HTERT RPE-1 (cell line): Measurements from ENCODE around the gene IGSF3.
"Not testable (repeated sequence)": the region's sequence is repeated elsewhere in the genome, so short reads cannot be mapped to it uniquely, and the experiment has no call there.

Source experiments
- in situ Hi-C: fragments of 300-500 bp; cut with MboI; formaldehyde crosslinking; loops from 4 replicates; pipeline ENCODE4 v1.14.3; 2020; ENCODE audit warnings: low sequenced_read_pairs

Gene IGSF3

DNA sequence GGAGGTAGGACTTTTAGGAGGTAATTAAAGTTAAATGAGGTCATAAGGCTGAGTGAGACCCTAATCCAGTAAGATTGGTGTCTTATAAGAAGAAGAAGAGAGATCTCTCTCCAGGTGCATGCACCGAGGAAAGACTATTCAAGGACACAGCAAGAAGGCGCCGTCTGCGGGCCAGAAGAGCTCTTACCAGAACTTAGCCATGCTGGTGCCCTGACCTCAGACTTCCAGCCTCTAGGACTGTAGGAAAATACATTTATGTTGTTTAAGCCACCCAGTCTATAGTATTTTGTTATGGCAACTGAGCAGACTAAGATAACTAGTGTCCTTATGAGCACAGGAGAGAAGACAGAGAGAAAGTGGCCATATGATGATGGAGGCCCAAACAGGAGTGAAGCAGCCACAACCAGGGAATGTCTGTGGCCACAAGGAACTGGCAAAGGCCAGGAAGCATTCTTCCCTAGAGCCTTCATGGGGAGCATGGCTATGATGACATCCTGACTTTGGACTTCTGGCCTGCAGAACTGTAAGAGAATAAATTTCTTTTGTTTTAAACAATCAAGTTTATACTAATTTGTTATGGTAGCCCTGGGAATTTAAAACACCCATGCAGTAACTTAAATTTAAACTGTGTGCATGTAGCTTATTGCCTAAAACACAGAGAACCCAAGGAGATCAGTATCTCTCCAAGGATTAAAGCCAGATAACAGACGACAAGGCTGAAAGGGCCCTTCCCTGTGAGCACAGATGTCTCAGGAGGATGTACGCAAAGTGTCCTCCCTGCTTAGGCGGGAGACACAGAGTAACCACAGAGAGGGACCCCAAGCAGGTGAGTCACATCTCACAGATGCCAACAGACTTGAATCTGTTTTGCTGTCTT is 86.8 kb downstream of the IGSF3 start:
- in situ Hi-C loops: no loop called here

DNA sequence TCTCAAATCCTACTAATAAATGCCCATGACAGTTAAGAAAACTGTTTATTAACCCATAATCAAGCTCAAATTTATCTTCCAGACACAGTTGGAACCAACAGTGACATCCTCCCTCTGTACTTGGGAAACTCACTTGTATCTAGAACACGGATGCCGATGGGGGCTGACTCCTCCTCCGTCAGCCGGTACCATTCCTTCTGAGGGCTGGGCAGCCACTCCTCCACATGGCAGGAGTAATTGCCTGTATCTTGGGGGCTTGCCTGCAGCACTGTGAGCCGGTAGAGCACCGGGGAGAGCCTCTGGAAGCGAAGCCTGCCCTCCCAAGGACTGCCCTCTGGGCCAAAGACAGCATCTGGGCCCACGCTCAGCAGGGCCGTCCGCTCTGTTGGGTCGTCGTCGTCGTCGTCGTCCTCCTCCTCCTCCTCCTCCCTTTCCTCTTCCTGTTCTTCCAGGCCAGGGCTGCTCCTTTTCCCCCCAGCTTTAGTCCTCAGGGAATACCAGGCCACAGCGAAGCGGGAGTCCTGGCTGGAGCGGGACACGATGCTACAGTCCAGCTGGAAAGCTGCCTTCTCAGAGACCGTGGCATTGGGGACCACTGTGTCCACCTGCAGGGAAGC is 88.2 kb downstream of the IGSF3 start:
- in situ Hi-C loops: no loop called here

DNA sequence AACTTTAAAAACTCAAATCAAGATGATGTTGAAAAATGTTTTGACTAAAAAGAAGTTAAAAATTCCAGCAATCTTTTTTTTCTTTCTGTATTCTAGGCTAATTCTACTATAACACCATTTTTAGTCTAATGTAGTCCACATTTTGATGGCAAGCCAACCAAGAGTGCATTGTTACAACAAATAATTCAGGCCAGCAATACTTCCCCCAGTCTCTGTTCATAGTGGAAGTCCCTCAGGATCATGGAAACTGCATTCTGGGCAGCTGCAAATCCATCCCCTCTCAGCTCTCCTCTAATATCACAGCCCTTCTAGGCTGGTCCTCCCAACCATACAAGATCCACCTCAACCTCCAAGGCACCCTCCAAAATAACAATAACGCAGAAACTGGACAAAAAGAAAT is 89.0 kb downstream of the IGSF3 start:
- in situ Hi-C loops: no loop called here

DNA sequence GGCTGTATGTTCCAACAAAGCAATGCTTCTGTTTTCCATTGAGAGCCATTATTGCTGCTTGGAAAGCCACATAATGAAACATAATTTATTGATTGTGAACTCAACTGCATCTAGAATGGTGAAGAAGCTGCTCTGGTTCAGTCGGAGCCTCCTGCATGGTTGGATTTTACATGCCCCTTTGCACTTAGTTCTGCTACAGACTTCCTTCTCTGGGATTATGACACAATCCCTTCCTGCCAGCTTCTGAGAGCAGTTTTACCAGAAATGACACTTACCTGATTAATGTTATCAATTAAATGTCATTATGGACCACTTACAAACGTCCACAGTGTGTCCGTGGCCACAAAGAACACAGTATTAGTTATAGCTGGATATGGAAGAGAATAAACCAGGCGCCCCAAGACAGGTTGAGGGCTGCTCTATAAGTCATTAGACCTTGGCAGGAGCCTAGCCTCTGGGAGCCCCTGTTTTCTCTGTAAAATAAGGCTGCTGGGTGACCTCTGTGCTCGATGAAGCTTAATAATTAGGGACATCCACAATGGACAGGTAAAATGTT is 89.7 kb downstream of the IGSF3 start:
- in situ Hi-C loops: no loop called here

DNA sequence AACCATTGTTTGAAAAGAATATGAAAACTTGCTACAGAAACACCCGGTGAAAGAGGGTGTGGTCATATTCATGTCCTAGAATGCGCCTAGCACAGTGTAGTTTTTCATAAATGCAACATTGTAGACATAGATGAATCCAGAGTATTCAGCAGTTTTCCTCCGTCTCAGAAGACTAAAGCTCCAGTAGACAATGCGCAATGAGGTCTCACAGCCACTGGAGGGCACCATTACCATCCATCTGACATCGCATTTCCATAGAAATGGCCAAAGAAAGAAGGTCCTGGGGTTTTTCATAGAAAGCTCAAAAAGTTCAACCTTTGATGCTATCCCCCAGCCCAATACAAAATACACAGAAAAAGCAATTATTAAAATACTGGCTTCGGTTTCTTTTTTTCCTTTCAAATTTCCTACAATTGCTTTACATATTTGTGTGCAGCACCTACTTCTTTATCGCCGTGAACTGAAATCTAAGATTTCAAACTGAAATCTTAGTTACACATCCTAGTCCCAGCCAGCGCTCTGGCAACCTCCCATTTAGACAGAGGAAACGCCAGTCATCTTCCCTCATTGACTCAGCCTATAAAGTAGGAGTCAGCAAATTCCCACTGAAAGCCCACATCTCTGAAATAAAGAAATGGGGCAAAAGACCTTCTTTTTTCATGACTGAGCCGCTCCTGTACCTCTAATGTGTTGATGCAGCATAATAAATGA is 92.8 kb downstream of the IGSF3 start:
- in situ Hi-C loops: no loop called here

DNA sequence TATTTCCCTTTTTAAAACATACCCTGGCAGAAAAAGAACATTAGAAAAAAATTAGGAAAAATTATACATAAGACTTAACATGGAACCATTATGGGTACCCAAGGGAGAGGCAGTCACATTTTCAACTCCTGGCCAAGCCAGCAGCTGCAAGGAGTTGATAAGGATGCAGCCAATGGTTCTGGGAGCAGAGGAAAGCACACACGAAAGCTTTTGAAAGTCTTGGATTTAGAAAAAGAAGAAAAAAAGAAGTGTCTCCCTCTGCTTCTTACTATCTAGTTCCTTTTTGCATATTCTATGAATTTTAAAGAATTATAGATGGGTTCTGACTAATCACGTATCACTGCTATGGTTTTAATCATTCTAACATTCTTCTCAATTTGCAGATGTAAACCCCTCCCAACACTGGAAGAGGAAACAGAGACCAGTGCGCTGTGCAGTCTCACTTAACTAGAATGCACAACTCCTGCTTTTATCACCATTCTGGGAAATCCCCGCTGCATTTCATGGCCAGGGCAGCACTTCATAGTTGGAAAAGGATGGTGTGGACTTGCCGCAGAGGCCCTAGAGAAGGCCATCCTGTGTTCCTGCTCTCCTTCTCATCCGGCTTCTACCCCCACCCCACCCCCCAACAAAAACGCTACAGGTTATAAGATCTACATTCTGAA is 94.0 kb downstream of the IGSF3 start:
- in situ Hi-C loops: no loop called here

DNA sequence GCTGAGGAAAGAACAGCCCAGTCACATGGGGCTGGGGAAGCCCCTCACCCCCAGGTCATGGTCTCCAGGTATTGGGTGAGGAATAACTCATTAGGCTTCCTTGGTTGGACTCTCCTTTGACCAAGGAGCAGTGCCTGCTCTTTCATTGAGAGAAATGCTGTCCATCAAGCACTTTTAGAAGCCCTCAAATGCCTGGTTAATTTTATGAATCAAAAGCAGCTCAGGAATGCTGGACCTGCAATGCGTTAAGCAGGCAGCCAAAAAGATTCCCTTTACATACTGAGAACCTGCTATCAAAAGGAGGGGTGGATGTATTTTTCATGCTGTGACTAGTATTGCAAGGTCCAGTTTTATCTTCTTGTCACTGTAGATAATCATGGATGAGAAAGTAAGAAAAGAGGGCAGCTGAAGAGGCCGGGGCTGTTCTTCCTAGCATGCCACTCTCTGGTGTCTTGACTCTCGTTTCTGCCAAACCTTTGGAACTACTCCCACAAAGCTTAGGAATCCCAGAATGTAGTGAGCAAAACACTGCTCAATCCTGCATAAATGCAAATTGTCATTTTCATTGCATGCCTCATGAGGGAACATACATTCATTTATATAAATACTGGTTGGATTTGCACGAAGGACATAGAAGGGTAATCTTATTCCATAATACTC is 94.6 kb downstream of the IGSF3 start:
- in situ Hi-C loops: no loop called here

DNA sequence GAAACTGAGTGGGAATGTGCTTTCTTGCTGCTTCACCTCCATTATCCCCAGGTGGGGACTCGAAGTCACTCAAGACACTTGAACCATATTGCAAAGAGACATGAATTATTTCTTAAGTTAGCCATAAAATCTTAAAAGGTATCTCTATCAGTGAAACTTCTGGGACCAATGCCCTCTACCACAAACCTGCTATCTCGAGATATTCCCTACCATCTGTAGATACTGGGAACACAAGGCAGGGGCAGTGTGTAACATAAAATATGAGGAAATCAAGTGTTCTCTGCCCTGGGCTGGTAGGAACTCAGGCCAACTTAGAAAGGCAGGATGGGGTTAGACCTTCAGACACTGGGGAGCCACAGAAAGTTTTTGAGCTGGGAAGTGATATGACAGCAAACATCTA is 95.4 kb downstream of the IGSF3 start:
- in situ Hi-C loops: no loop called here

DNA sequence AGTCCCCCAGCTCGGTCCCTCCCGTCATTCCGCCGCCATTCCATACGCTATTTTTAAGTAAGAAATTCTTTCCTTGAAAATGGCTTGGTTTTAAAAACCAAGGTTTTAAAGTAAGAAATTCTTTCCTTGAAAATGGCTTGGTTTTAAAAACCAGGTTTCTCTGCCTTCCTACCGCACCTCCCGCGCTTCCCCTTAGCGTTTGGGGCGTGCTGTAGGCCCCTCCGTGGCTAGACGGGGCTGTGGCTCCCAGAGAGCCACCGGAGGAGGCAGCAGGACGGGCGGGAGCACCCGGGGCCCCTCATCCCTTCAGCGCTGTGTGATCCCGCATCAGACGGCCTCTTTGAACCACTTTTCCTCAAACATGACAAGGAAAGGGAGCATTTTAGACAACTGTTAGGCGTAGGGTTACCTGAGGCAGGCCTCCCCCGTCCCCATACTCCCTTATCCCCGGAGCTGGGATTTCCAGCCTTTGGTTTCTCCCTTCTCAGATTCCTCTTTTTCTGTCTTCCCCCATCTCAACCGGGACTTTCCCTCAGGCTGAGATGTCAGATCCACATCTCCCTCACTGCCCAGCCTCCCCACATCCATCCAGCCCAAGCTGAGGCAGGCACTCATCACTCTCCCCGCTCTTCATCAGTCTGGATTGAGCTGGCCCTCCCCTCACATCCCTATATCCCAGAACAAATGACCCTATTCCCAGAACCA is 96.2 kb downstream of the IGSF3 start:
- in situ Hi-C loops: no loop called here

DNA sequence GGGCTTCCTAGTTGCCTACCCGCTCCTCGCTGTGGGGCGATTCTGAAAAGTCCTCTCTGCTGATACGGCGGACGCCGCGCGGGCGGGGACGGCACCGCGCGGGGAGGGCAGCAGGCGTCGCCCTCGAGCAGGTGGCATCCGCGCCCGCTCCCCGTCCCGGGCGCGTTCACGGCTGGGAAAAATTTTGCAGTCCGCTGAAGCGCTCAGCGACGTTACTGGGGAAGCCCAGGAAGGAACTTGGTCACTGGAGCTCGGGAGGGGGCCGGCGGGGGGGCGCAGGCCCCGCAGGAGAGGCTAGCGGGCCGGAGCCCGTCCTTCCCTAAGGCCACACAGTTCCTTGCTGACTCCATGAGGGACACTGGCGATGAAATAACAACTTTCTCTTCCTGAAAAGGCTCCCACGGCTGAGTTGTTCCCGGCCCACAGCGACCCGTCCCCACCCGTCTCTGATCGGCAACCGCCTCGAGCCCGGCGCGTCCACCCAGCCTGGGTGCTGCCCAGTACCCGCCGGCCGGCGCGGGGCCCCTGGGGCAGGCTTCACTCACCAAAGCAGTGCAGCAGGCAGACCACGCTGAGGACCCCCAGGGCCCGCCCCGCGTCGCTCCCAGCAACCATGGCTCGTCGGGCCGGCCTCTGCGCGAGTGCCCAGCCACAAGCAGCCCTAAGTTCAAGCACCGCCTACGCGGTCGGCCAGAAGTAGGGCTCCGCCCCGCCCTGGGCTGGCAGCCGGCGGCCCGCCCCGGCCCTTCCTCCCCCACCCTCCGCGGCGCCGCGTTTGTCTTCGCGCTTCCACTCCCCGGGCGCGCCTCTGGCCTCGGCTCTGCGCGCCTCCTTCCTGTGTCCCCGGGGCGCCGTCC is 96.9 kb downstream of the IGSF3 start, which contains the start of gene CD58:
CD58 (minus strand) TSS at position 669 of the 857 bp plus-strand sequence; CDS start at position 615, 54 bp downstream.
- in situ Hi-C loops: no loop called here

DNA sequence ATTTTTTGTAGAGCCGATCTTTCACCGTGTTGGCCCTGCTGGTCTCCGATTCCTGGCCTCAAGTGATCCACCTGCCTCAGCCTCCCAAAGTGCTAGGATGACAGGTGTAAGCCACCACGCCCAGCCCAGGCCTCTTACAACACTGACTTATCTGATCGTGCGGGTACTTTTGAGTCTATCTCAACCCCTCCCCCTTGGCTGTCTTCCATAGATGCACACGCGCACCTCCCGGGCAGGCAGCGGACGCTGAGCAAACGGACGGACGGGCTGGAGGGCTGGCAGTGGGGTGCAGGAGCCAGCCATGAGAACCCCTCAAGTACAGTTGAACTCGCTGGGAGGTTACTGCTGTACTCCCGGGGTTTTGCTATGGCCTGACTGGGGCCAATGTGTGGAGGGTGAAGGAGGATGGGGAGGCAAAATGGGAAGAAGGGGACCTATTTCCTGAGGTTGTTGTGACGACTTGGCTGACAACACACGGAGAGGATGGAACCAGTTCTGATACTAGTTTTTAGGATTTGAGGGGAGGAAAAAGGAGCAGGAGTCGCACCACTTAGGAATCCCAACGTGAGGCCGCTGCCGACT is 97.7 kb downstream of the IGSF3 start:
- in situ Hi-C loops: no loop called here

DNA sequence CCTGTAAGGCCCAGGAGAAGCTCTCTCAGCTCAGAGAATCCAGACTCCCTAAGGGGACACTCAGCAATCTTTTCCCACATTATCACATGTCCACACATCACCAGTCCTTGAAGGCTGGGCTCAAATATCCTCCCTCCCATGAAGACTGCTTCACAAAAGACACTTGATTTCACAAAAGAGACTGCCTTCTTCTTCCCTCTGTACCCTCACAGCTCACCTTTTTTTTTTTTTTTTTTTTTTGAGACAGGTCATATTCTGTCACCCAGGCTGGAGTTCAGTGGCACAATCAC is 98.2 kb downstream of the IGSF3 start:
- in situ Hi-C loops: no loop called here

DNA sequence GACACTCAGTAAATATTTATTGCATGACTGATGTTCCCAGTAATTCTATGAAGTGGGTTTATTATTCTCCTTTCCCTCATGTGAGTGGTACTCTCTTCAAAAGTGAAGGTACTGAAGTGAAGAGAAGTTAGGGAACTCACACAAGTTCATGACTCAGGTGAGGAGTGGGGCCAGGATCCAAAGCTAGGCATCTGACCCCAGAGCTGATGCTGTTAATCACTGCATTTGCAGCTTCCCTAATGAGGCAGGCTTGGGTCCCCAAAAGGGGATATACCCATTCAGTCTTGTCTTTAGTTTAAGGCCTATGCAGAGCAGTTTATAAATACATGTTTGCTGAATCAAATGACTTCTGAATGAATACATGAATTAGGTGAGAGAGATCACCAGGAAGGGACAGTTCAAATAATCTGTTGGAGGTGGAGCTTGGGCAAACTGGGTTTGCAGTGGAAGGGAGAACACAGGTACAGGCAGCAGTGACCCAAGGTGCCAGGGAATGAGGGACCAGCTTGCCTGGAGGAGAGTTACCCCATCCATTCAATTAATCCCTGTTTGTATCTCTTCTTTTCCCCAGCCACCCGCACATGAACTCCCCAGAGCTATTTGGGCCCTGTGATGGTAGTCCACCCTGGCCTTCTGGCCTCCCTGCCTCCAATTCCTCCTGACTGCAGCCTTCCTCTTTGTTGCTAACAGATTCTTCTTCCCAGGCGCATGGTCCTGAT is 98.7 kb downstream of the IGSF3 start:
- in situ Hi-C loops: no loop called here

DNA sequence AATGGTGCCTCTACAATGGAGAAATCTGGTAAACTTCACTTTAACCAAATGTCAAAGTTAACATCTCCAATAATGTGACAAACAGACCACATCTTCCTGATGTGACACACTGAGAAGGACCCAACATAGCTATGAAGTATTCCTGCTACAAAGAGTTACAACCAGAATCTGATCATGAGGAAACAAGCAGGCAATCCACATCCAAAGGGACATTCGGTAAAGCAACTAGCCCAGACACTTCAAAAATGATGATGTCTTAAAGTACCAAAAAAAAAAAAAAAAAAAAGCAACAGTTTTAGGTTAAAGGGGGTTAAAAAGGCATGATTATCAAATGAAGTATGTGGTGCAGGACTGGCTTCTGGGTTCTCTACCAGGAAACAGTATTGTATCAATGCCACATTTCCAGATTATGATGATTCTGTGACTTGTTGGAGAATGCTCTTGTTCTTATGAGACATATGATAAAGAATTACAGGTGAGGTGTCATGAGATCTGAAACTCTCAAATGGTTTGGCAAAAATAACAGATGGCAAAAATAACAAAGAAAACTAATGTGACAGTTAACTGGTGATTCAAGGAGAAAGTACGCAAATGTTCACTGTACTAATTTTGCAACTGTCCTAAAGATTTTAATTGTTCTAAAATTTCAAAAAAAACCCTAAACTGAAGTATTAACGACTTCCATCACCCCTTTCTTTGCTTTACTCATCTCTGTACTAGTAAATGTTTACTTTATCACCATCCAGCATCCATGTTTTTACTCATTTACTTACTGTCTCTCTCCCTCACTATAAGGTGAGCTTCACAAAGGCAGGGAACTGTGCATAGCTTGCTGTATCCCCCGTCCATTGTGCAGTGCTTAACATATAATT is 99.5 kb downstream of the IGSF3 start:
- in situ Hi-C loops: no loop called here

DNA sequence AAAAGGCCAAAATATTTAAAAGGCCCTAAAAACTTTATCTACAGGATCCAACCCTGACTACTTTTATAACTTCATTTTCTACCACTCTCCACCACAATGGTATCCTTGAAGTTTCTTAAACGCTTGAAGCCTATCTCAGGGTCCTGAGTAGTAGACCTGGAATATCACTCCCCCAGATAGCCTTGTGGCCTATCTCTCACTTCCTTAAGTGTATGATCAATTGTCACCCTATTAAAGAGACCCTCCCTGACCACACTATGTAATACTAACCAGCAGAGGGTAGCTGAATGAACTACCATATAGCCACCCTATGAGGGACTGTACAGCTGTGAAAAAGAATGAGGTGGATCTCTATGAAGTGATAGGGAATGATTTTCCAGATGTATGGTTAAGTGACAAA is 102.3 kb downstream of the IGSF3 start:
- in situ Hi-C loops: no loop called here

DNA sequence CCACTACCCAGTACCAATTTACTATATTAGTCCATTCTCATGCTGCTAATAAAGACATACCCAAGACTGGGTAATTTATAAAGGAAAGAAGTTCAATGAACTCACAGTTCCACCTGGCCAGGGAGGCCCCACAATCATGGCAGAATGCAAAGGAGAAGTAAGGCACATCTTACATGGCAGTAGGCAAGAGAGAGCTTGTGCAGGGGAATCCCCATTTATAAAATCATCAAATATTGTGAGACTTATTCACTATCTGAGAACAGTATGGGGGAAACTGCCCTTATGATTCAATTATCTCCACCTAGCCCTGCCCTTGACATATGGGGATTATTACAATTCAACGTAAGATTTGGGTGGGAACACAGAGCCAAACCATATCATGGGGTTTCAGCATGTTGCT is 103.1 kb downstream of the IGSF3 start:
- in situ Hi-C loops: no loop called here

DNA sequence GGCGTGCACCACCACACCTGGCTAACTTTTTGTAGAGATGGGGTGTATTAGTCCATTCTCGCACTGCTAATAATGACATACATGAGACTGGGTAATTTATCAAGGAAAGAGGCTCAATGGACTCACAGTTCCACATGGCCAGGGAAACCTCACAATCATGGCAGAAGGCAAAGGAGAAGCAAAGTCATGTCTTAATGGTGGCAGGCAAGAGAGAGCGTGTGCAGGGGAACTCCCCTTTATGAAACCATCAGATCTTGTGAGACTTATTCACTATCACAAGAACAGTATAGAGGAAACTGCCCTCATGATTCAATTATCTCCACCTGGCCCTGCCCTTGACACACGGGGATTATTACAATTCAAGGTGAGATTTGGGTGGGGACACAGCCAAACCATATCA is 105.1 kb downstream of the IGSF3 start:
- in situ Hi-C loops: not testable (repeated sequence)
